Fibroblast of lung (primary cell): ENCODE measurements around the gene SCRT2. TPM values are rescaled to one million over a fixed set of nuclear protein-coding genes. Genes with fewer than 3 reads are reported as not detected.

Source experiments
- DNase-seq, 2 donors: peaks; one replicate each; pipeline versions ENCODE4 v3.0.0 to v3.0.0-alpha.2; 2010; ENCODE audit warnings: low read depth in 2 of 2
- H2AFZ ChIP-seq: 2 replicates; pipeline ENCODE4 v1.5.1; 2012; ENCODE audit warnings: low read length, control low read depth, inconsistent platforms
- H3K27ac ChIP-seq: 2 replicates; pipeline ENCODE4 v1.5.1; 2011; ENCODE audit warnings: low read length, control low read depth; ENCODE audit not compliant: insufficient read depth
- H3K27me3 ChIP-seq: 2 replicates; pipeline ENCODE4 v1.5.1; 2011; ENCODE audit warnings: mild to moderate bottlenecking, low read length; ENCODE audit not compliant: control insufficient read depth, insufficient read depth
- H3K36me3 ChIP-seq: 2 replicates; pipeline ENCODE4 v1.5.1; 2011; ENCODE audit warnings: low read length; ENCODE audit not compliant: control insufficient read depth, insufficient read depth
- H3K4me1 ChIP-seq: 2 replicates; pipeline ENCODE4 v1.5.1; 2011; ENCODE audit warnings: low read length; ENCODE audit not compliant: control insufficient read depth, insufficient read depth; ENCODE audit errors: extremely low read depth
- H3K4me2 ChIP-seq: 2 replicates; pipeline ENCODE4 v1.5.1; 2011; ENCODE audit warnings: low read length, control low read depth; ENCODE audit not compliant: insufficient read depth; ENCODE audit errors: extremely low read depth
- H3K4me3 ChIP-seq, 4 experiments: fragments of 200-600 bp in 1 of 4; sonication (generic) in 1 of 4; replicated peaks in 1 of 4; 2 replicates each; pipeline ENCODE4 v1.5.1; 2011 to 2016; ENCODE audit warnings: low read length in 4 of 4, low read depth in 3 of 4, mild to moderate bottlenecking in 3 of 4, control low read depth in 2 of 4, inconsistent platforms in 1 of 4, mixed read lengths in 1 of 4; ENCODE audit not compliant: insufficient read depth in 1 of 4; ENCODE audit errors: control extremely low read depth in 1 of 4
- H3K79me2 ChIP-seq: 2 replicates; pipeline ENCODE4 v1.5.1; 2012; ENCODE audit warnings: mild to moderate bottlenecking, low read length, inconsistent platforms; ENCODE audit not compliant: control insufficient read depth, insufficient read depth
- H3K9ac ChIP-seq: 2 replicates; pipeline ENCODE4 v1.5.1; 2011; ENCODE audit warnings: mild to moderate bottlenecking, low read length, control low read depth; ENCODE audit not compliant: insufficient read depth
- H3K9me3 ChIP-seq: 2 replicates; pipeline ENCODE4 v1.5.1; 2012; ENCODE audit warnings: low read depth, low read length; ENCODE audit not compliant: control insufficient read depth, insufficient read depth
- H4K20me1 ChIP-seq: 2 replicates; pipeline ENCODE4 v1.5.1; 2011; ENCODE audit warnings: low read length; ENCODE audit not compliant: control insufficient read depth, insufficient read depth; ENCODE audit errors: extremely low read depth
- EZH2 ChIP-seq: IDR thresholded peaks from 2 replicates; pipeline ENCODE4 v1.5.1; 2012; ENCODE audit warnings: low read length, control low read depth, mild to moderate bottlenecking; ENCODE audit errors: missing control alignments
- polyA plus RNA-seq, 2 donors: library from polyadenylated mRNA; depleted of rRNA in 1 of 2; stranded (reverse) in 1 of 2; unstranded in 1 of 2; fragments of >200 nt; gene quantifications; 2 replicates each; pipeline ENCODE4 v1.2.1, GENCODE V29; 2011 to 2012; ENCODE audit warnings: missing spikeins in 1 of 2
- total RNA-seq: library from RNA; depleted of rRNA; stranded (reverse); fragments of >200 nt; gene quantifications from 2 replicates; pipeline ENCODE4 v1.2.1, GENCODE V29; 2014
- TF ChIP-seq, protein P1 (sequence below), 2 donors: IDR thresholded peaks in 1 of 2; conservative IDR thresholded peaks in 1 of 2; 1 replicate in 1 of 2; 2 replicates in 1 of 2; pipeline ENCODE4 v1.5.1; 2011 to 2012; ENCODE audit warnings: low read length in 2 of 2, control low read depth in 1 of 2, inconsistent platforms in 1 of 2, low read depth in 1 of 2, mild to moderate bottlenecking in 1 of 2

Gene SCRT2
- total and polyA plus RNA-seq, 2 donors (not counting 1 experiment from before 2014, with no cell fraction given), result not detected

- TF ChIP-seq, protein P1, sequence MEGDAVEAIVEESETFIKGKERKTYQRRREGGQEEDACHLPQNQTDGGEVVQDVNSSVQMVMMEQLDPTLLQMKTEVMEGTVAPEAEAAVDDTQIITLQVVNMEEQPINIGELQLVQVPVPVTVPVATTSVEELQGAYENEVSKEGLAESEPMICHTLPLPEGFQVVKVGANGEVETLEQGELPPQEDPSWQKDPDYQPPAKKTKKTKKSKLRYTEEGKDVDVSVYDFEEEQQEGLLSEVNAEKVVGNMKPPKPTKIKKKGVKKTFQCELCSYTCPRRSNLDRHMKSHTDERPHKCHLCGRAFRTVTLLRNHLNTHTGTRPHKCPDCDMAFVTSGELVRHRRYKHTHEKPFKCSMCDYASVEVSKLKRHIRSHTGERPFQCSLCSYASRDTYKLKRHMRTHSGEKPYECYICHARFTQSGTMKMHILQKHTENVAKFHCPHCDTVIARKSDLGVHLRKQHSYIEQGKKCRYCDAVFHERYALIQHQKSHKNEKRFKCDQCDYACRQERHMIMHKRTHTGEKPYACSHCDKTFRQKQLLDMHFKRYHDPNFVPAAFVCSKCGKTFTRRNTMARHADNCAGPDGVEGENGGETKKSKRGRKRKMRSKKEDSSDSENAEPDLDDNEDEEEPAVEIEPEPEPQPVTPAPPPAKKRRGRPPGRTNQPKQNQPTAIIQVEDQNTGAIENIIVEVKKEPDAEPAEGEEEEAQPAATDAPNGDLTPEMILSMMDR (conservative IDR thresholded peaks at IDR 0.05 in 1 of 2, IDR thresholded peaks at IDR 0.05 in 1 of 2; ENCODE audit: low read depth in 1 of 2, low read length in 2 of 2), result no peak
- no peak for TF ChIP-seq EZH2
- Histone ChIP-seq H4K20me1 (no peaks in the 10 kb centered on the region), H3K27me3 (peaks cover 42% of the 10 kb centered on the region), H3K36me3 (no peaks in the 10 kb centered on the region), H3K9ac (no peak overlapping the region), H2AFZ (no peak overlapping the region), H3K79me2 (no peaks in the 10 kb centered on the region), H3K27ac (no peak overlapping the region), H3K9me3 (no peaks in the 10 kb centered on the region), H3K4me2 (peak overlapping the region; percentile 5), H3K4me3 (no peak overlapping the region), H3K4me1 (peaks cover 5% of the 10 kb centered on the region)
- DNase-seq, result no peak
Measured at GRCh38 chr20:662277-663192, 13.1 kb downstream of the SCRT2 start.

GRCh38 chr20:661474-662270 lies 13.9 kb downstream of the SCRT2 start:
- H3K9me3 ChIP-seq, result no peaks in the 10 kb centered on the region
- no peak overlapping the region for H3K27ac ChIP-seq
- H3K79me2 ChIP-seq, result no peaks in the 10 kb centered on the region
- TF ChIP-seq, protein P1 (conservative IDR thresholded peaks at IDR 0.05 in 1 of 2, IDR thresholded peaks at IDR 0.05 in 1 of 2; ENCODE audit: low read depth in 1 of 2, low read length in 2 of 2), result no peak
- peak; percentile 75 for TF ChIP-seq EZH2
- peaks cover 5% of the 10 kb centered on the region for H3K4me1 ChIP-seq
- peaks cover 41% of the 10 kb centered on the region for H3K27me3 ChIP-seq
- no peaks in the 10 kb centered on the region for H4K20me1 ChIP-seq
- H3K4me3 ChIP-seq, result no peak overlapping the region
- no peak overlapping the region for H3K9ac ChIP-seq
- DNase-seq, result no peak
- no peaks in the 10 kb centered on the region for H3K36me3 ChIP-seq
- no peak overlapping the region for H3K4me2 ChIP-seq
- no peak overlapping the region for H2AFZ ChIP-seq

GRCh38 chr20:658731-659291 lies 16.8 kb downstream of the SCRT2 start:
- H3K4me3 ChIP-seq, result no peak overlapping the region
- H4K20me1 ChIP-seq, result no peaks in the 10 kb centered on the region
- no peak overlapping the region for H3K9ac ChIP-seq
- H3K4me2 ChIP-seq, result no peak overlapping the region
- H3K79me2 ChIP-seq, result no peaks in the 10 kb centered on the region
- TF ChIP-seq, protein P1 (conservative IDR thresholded peaks at IDR 0.05 in 1 of 2, IDR thresholded peaks at IDR 0.05 in 1 of 2; ENCODE audit: low read depth in 1 of 2, low read length in 2 of 2), result no peak
- no peak for TF ChIP-seq EZH2
- DNase-seq, result peak in 1 of 2 donors; percentile 18
- H3K27me3 ChIP-seq, result peaks cover 19% of the 10 kb centered on the region
- H3K27ac ChIP-seq, result no peak overlapping the region
- H3K4me1 ChIP-seq, result peaks cover 8% of the 10 kb centered on the region
- H3K9me3 ChIP-seq, result no peaks in the 10 kb centered on the region
- H3K36me3 ChIP-seq, result no peaks in the 10 kb centered on the region
- no peak overlapping the region for H2AFZ ChIP-seq
